Measurements from ENCODE around the gene CLDN2. TPM values are rescaled to one million over a fixed set of nuclear protein-coding genes. Genes with fewer than 3 reads are reported as not detected.

CLDN2 gene
- total RNA-seq, 1 experiment from 2014 or later, result not detected

DNA sequence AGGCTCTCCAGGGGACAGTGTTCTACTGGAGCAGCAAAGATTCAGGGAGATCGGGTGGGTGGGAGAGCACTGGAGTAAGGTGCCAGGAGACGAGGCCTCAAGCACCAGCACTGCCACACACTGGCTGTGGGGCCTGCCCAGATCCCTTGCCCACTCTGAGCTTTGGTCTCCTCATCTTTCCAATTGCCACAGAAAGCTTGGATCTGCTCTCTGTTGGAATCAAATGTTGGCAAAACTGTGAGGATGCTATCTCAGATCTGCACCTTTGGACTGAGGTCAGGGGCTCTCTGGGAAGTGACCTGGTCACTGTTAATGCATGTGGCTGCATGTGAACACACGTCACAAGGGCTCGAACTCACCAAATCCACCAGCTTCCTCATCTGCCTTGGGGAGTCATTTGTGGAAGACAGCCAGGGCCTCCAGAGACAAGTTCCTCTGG lies 18.4 kb upstream of the CLDN2 start:
- ChIA-PET CTCF (no interaction called here), POLR2A (ENCODE audit: low non-redundant PET) (no interaction called here)
- no TSS peak for BruUV-seq (replicated peaks)

GRCh38 chrX:106902684-106903083 lies 17.5 kb upstream of the CLDN2 start:
- ChIA-PET POLR2A (ENCODE audit: low non-redundant PET) (no interaction called here), CTCF (no interaction called here)
- Histone ChIP-seq H3K27me3 (replicated peaks; ENCODE audit: insufficient read depth, low read depth, low read length, poor library complexity) (no peaks in the 10 kb centered on the region), H3K36me3 (ENCODE audit: insufficient read depth, low read length, poor library complexity, severe bottlenecking) (no peaks in the 10 kb centered on the region), H3K27ac (ENCODE audit: low read depth, low read length, poor library complexity, severe bottlenecking) (no peak overlapping the region), H3K4me1 (ENCODE audit: insufficient read depth, low read length, poor library complexity, severe bottlenecking) (no peaks in the 10 kb centered on the region), H3K4me3 (ENCODE audit: low read depth, low read length, poor library complexity, severe bottlenecking) (no peak overlapping the region), H3K9me3 (ENCODE audit: low read depth, low read length, poor library complexity, severe bottlenecking) (no peaks in the 10 kb centered on the region)
- no peak for TF ChIP-seq CTCF (conservative IDR thresholded peaks at IDR 0.05; ENCODE audit: low read depth, low read length)
- TF ChIP-seq EZH2 (IDR thresholded peaks at IDR 0.05; ENCODE audit: borderline replicate concordance, low read depth, low read length, poor library complexity, severe bottlenecking), result no peak
- BruUV-seq (replicated peaks), result no TSS peak
- intact Hi-C loops (cut with micrococcal nuclease; ENCODE audit: unreplicated experiment), result no loop called here
- DNase-seq (ENCODE audit: low spot score), result no peak

More for the DNA sequence above, 18.4 kb upstream of the CLDN2 start:
- H3K36me3 ChIP-seq (ENCODE audit: insufficient read depth, low read length, poor library complexity, severe bottlenecking), result no peaks in the 10 kb centered on the region
- no peaks in the 10 kb centered on the region for H3K9me3 ChIP-seq (ENCODE audit: low read depth, low read length, poor library complexity, severe bottlenecking)
- H3K4me3 ChIP-seq (ENCODE audit: low read depth, low read length, poor library complexity, severe bottlenecking), result no peak overlapping the region
- H3K27ac ChIP-seq (ENCODE audit: low read depth, low read length, poor library complexity, severe bottlenecking), result no peak overlapping the region
- H3K27me3 ChIP-seq (replicated peaks; ENCODE audit: insufficient read depth, low read depth, low read length, poor library complexity), result no peaks in the 10 kb centered on the region
- no peak for DNase-seq (ENCODE audit: low spot score)
- TF ChIP-seq CTCF (conservative IDR thresholded peaks at IDR 0.05; ENCODE audit: low read depth, low read length), result no peak
- TF ChIP-seq EZH2 (IDR thresholded peaks at IDR 0.05; ENCODE audit: borderline replicate concordance, low read depth, low read length, poor library complexity, severe bottlenecking), result no peak
- H3K4me1 ChIP-seq (ENCODE audit: insufficient read depth, low read length, poor library complexity, severe bottlenecking), result no peaks in the 10 kb centered on the region
- intact Hi-C loops (cut with micrococcal nuclease; ENCODE audit: unreplicated experiment), result no loop called here

DNA sequence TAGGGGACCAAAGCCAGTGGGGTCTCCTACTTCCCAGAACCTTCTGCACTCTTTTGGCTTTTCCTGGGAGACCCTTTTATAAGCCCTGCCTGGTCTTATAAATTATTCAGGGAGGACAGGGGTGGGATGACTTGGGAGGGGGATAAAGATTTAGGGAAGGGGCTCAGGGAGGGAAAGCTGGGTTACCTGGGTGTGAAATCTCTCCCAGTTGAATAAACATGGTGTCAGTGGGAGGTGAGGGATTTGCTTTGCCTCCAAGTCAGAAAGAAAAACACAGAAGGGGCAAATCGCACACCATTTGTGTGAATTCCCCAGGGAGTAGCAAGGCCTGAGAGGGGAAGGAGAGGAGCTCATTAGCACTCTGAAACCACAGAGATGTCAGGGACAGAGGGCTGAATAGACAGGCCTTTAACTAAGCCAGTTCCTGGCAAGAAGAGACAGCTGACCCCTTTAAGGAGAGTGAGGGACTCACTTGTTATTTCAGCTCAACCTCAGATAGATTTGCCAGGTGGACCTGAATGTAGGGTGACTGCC lies 16.8 kb upstream of the CLDN2 start, which contains the start of gene RIPPLY1:
TSS of gene RIPPLY1 (minus strand) at position 51 of the 534 bp plus-strand sequence. CDS start 54 bp downstream, outside the sequence.
- BruUV-seq (replicated peaks), result no TSS peak
- no peak within 1 kb of the TSS for H3K27ac ChIP-seq (ENCODE audit: low read depth, low read length, poor library complexity, severe bottlenecking)
- H3K36me3 ChIP-seq (ENCODE audit: insufficient read depth, low read length, poor library complexity, severe bottlenecking), result no peaks in the 10 kb centered on the region
- no peak for DNase-seq (ENCODE audit: low spot score)
- POLR2A ChIA-PET (ENCODE audit: low non-redundant PET), result no interaction called here
- H3K4me3 ChIP-seq (ENCODE audit: low read depth, low read length, poor library complexity, severe bottlenecking), result no peak within 1 kb of the TSS
- TF ChIP-seq CTCF (conservative IDR thresholded peaks at IDR 0.05; ENCODE audit: low read depth, low read length) (no peak), EZH2 (IDR thresholded peaks at IDR 0.05; ENCODE audit: borderline replicate concordance, low read depth, low read length, poor library complexity, severe bottlenecking) (no peak)
- H3K9me3 ChIP-seq (ENCODE audit: low read depth, low read length, poor library complexity, severe bottlenecking), result no peaks in the 10 kb centered on the region
- H3K27me3 ChIP-seq (replicated peaks; ENCODE audit: insufficient read depth, low read depth, low read length, poor library complexity), result no peaks in the 10 kb centered on the region
- intact Hi-C loops (cut with micrococcal nuclease; ENCODE audit: unreplicated experiment), result no loop called here
- CTCF ChIA-PET, result no interaction called here
- no peaks in the 10 kb centered on the region for H3K4me1 ChIP-seq (ENCODE audit: insufficient read depth, low read length, poor library complexity, severe bottlenecking)

Data from A673 (cell line).